GM19043 (cell line): ENCODE measurements around the gene RRAGD.

Source experiments
- ATAC-seq: cut with Tn5 transposase; IDR thresholded peaks from one replicate; pipeline ENCODE4 v1.9.1; 2021; ENCODE audit warnings: low read depth; ENCODE audit not compliant: unreplicated experiment

The RRAGD gene

DNA sequence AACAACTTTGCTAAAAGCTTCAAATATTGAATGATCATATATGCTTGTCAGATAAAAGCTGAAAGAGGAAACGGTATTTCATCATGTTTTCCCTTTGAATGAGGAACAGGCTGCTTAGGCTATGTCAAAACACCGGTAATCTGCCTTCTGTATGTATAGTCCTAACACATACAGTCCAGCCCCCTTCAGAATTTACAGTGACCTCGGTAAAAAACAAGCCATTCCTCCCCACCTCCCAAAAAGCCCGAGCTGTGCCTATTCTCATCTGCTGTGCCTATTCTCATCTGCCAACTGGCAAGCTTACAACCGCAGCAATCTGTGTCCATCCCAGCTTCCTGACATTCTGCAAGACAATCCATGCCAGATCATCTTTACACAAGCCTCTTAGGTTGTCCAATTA, 32.8 kb downstream of the RRAGD start:
- ATAC-seq: no peak

DNA sequence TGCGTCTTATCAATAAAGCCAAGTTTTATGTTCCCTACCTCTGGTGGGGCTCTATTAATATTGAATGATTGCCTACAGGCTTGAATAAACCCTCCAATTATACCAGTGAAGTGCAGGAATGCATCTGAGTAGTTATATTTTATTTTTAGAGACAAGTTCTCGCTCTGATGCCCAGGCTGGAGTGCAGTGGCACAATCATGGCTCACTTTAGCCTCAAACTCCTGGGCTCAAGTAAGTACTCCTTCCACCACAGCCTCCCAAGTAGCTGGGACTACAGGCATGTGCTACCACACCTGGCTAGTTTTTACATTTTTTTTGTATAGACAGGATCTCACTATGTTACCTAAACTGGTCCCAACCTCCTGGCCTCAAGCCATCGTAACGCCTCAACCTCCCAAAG, 33.4 kb downstream of the RRAGD start:
- no peak for ATAC-seq

DNA sequence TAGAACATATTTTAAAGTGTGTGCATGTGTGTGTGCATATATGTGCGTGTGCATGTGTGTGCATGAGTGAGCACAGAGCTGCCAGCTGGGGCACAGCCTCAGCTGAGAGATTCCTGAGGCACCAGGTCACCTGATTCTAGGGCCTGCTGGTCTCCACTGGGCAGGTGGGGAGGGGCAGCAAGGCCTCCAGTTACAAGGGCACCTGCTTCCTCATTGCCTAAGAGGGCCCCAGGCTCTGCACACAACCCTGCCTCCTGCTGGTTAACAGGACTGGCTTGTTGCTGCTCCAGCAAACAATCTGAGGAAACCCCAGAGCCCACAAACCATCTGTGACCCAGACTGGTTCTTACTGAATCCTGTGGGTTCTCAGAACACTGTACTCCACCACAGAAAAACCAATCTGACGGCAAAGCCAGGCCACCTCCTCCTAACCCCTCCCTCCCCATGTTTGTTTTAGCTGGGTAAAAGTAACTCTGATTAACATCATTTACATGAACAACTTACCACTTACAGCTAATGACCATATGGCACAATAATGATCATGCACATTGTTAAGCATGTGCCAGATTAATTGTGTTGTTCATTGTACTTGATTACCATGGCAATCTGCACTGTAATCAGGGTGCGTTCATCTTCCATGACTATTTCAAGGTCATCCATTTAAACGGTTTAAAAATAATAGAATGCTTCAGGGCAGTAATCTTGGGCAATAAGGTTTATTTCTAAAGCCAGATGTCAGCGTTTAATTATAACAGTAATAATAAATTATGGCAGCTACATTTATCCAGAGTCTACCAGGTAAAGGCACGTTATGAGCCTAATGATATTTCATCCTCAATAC, 36.4 kb downstream of the RRAGD start:
- peak; percentile 74 for ATAC-seq

DNA sequence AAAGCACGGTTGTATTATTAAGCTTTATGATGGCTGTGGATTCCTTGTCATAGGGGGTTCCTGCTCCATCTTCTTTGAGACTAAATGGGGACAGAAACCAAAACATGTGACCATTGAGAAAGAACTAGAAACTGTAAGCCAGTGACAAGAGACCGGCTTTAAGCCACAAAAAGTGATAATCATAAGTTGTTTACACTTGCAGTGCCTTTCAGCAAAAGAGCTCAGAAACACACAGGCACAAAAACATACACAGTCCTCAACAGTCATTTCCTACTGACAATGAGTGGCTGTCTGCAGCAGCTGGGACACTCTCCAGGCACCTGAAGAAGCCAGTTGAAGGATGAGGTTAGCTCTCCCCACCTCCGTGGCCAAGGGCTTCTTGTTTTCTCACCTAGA, 39.6 kb downstream of the RRAGD start:
- ATAC-seq: peak; percentile 43

DNA sequence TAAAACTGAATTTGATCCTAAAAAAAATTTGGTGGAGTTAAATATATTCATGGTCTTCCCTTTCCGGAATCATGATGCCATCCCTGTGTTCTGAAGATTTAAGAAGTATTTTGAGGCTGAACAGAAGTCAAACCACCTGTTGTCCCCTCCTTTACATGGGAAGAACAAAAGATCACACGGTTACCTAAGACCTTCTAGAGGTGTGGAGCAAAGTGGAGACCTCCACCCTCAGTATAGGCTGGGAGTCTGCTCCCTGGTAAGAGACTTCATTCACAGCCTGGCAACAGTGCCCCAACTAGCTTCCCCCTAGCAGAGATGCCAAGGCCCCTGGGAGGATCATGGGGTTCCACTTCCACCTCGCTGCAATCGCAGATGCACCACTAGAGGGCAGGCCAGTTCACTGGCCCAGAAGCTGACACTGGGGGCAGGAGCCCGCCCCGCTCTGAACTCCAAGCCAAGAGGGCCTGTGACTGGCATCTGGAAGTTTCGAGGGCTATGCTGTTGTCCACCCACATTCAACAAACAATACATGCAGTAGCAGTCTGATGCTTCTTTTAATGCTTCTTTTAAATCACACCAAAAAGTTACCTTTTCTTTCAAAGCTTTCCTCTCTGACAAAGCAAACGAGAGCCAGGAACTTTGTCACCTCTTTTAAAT, 40.1 kb downstream of the RRAGD start:
- ATAC-seq: peak; percentile 68

DNA sequence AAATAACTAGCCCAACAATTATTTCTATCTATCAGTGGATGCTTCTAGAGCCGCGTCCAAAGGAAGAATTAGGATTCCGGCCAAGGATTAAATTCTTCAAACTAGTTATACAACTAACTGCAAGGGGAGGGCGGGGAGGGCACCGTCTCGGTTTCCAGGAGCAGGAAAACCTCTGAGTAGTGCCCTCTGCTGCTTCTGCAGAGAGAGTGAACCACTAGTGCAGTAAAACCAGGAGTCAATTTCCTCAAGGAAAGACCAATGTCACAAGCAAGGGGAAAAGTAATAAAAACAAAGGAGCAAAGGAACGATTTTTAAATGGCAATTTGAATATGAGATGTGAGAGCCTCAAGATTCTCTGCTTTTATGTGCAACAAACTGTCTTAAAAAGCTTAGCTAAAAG, 43.1 kb downstream of the RRAGD start:
- ATAC-seq: no peak

DNA sequence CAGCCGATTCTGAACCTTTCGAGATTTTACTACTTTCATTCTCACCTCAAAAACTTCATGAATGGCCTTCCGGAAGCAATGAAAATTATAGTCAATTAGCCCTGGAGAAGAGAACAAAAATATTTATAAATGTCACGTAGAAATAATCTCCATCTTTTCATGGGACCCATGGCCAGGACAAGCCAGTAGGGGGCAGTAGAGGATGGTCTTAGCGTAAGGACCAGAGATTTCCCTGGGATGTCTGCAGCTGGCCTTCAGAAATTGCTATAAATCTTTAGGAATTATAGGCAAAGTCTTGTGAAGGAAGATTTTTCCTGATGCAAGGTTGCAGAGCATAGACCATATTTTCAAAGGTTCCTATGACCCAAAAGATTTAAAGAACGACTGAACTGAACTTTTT, 44.0 kb downstream of the RRAGD start:
- ATAC-seq: no peak

DNA sequence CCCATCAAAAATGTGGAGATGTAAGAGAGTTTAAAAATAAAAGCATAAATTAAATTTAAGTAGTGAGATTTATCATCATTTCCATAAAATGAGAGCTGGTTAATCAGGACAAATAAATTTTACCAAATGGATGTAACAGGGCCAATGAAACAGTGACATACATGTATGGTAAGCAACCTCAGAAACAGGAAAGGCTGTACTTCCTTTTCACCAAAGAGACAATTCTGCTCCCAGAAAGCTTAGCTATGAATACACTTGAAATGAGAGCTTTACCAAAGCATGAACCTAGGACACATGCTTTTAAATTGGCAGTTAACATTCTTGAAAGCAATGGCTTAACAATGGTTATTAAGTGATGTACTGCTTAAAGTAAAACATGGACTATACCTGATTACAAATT, 47.5 kb downstream of the RRAGD start:
- ATAC-seq: no peak

DNA sequence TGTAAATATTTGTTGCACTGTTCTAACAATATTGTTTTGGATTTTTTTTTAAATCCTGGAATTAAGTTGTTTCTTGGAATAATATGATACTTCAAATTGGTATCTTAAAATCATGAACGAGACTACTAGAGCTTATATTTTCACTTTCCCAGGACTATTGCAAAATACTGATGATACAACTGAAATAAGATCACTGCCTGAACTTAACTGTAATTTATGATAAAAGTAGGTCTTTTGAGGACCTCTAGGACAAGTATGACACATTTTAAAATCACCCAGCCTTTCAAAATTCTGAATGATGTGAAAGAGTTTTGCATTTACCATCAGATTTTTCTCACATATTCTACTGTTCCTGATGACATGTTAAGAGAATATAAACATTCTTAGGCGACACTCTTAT, 50.9 kb downstream of the RRAGD start:
- ATAC-seq: no peak

DNA sequence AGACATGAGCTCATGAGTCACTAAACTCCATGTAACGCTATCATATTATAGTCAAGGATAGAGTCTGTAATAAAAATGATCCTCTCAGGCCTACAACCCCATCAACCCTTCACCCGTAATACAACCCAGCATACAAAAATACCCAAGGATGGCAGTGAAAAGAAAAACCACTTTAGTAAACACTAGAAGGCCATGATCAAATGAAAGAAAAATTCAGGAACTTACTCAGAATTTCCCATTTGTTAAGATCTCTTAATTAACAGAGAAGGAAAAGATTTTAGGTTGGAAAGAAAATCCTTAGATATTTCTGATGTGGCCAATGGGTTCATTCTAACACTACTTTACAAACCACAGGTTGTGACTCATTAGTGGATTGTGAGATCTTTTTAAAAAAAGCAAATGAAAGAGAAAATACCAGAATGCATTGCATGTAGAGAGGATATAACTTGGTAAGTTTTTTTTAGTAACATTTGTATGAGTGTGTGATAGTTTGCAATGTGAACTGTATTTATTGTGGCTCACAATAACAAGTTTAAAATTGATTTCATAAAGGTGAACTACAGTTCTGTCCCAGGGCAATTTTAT, 51.6 kb downstream of the RRAGD start:
- ATAC-seq: peak; percentile 39

DNA sequence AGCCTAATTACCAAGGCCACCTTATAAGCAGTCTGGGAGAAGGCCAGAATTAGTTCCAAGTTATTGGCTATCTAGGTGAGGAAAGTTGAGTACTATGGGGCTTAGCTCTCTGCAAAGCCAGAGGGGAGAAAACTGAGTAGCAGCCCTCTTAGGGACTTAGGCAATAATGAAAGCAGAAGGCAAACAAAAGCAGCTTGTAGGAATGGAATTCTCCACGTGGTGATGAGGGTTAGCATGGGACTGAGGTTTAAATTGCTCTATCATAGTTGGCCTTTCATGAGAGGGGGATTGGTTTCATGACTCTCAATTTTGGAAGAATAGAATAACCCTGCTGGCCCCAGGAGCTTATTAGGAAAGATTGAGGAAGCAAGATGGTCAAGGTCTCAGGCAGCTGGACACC, 52.5 kb downstream of the RRAGD start:
- no peak for ATAC-seq

DNA sequence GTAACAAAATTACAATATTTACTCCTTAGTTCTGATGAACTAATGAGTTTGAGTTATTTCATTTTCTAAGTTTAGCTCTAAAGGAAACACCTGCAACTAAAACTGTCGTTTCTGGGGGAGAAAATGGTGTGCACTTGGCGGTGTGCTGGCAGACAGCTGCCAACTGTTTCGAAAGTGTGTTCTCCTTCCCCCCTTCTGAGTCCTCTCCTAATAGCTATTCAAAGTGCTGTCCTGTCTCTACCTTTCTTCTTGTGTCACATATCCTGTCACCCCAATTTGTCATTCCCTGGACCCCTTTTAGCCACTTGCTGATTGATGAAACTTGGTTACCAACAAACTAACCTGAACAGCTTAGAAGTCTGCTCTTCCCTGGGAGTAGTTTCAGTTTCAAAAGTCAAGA, 54.7 kb downstream of the RRAGD start:
- peak; percentile 52 for ATAC-seq

DNA sequence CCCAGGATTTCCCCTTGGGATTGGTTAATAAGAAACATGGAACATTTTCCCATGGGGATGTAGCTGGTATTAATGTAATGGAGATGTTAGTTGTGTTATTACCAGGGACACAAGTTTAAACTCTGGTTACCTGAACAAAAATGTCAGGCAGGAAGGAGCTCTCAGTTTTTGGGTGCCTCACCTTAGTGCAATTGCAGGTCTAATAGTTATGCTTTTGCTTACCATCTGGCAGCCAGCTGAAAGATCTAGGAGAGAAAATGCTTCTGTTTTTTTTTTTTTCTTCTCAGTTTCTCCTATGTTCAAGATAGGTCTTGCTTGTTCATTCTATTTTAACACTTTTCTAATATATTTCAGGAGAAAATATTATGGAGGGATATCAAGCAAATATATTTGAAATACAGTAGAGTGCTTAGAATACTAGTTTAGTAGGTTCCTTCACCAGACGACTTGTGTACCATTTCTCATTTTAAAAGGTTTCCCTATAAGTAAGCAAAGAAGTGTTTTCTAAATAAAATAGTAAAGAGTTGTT, 55.4 kb downstream of the RRAGD start:
- no peak for ATAC-seq

DNA sequence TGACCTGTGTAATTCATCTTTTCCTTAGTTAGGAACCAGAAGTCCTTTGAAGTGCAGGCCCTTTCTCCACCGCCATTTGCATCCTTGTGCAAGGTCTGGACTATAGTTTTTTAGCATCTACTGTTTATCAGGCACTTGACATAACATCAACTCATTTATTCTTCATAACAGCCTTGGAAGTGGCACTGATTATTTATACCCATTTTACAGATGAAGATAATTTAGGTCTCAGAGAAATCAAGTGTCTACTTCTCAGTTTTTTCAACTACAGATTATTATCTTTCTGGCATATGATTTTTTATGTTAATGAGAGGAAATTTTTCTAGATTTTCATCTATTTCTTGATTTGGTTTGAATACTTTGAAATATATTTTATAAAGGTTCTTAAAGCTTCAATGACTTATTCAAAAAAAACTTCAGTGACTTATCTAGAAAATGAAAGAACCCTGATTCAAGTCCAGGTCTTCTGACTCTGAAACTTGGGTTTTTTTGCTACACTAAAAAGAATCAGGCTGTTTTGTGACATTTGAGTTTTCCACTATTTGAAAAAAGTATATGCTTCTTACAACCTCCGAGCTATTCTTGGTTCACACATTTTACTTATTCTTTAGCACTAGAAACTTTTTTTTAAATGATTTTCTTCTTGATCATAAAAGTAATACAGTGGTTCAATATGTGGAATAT, 56.4 kb downstream of the RRAGD start:
- no peak for ATAC-seq

DNA sequence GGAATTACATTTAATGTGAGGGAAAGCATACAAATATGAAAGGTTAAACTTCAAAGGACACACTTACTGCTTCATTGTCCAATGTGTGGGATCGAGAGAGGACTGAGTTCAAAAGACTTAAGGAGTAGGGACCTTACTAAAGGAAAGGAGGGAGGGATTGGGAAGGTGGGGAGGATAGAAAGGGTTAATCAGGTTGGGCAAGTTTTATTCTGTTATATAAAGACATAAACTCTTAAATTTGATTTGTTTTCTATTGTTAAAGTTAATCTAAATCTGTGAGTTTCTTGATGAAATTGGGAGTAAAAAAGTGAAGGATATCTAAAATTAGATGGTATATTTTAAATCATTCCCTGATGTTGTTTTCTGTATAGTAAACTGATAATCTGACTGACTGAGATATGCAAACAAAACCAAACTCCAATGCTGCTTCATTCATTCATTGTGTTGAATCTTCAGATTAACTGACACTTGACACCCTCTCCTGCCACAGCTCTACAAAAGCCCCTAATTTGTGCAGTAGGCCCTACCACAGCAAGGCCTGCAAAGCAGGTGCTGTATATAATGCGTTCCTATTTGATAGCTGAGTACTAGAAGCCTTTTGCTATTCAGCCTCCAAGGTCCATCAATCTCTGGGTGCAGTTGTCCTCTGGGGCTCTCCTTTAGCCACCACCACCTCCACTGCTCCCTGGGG, 58.2 kb downstream of the RRAGD start:
- ATAC-seq: no peak

DNA sequence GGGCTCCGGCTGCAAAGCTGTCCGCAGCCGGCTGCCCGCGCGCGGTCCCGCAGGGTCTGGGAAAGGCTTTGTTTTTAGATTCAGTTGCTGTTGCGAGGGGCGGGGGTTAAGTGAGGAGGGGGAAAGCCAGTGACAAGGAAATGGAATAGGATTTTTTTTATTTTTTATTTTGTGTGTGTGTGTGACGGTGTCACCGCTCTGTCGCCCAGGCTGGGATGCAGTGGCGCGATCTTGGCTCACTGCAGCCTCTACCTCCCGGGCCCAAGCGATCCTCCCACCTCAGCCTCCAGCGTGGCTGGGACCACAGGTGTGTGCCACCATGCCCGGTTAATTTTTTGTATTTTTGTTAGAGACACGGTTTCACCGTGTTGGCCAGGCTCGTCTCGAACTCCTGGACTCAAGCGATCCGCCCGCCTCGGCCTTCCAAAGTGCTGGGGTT, 58.9 kb downstream of the RRAGD start:
- no peak for ATAC-seq

DNA sequence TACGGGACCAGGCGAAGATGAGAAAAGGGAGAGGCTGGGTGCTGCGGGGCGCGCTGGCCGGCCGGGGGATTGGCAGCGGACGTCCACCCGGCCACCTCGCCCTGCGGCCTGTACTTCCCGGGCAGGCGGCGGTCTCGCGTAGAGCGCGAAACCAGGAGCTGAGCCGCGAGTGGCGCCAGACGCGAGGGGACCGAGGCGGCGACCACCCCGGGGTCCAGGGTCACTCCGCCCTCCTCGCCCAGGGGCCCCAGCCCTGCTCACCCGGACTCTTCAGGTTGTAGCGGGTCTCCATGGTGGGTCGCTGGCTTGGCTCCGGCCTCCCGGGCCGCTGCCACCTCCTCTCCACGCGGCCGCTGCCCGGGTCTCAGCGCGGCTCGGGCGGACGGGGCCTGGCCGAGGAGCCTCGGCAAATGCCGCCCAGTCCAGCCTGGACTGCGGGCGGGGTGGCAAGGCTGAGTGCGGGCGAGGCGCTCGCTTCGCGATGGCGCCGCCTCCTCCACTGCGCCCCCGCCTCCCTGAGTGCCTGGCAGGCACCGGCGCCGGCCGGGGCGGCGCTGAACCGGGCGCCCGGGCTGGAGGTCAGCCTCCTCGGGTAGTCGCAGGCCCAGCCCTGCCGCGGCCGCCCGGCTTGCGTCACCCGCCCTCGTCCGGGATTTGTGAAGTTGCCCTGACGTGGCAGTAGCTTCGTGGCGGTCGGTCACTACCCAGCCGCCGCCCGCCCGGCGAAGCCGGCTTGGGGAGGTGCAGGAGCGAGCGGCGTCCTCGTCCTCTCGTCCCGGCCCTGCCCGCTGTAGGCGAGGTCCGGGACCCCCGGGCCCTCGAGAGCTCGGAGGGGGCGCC, 59.6 kb downstream of the RRAGD start, which contains the start of gene UBE2J1:
TSS of gene UBE2J1 (minus strand) at position 445 of the 840 bp plus-strand sequence. CDS start at position 292, 153 bp downstream.
- peak; percentile 28 for ATAC-seq

DNA sequence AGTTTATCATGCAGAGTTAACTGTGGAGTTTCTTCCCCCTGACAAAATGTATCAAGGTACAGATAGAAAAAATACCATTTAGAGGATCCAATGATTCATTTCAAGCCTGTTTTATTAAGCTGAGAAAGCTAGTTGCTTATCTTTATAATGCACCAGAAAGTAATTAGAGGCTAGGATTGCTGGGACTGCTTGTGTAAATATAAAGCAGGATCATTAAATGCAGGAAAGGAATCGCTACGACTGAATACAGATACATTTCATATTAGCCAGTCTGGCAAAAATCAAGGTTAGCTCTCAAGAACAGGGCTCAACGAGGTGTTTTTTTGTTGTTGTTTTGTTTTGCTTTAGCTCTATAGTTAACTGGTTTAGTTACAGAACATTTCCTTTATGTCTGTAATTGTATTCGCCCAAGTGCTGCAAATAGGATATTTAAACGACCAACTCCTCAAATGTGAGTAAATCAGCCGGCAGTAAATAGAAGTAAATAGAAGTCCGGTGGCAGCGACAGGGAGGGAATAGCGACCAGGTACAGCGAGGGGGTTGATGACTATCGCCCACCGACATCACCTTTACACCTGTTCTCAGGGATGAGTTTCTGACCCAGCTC, 60.3 kb downstream of the RRAGD start:
- ATAC-seq: no peak
